Liver (tissue), 9 donors: ENCODE results near the gene NGB. TPM values are rescaled to one million over a fixed set of nuclear protein-coding genes. Genes with fewer than 3 reads are reported as not detected.

Source experiments
- DNase-seq: peaks from one replicate; pipeline ENCODE4 v3.0.0-alpha.2; 2017; ENCODE audit warnings: low spot score
- H3K27ac ChIP-seq, 2 donors: one replicate each; pipeline ENCODE4 v1.7.0; 2013; ENCODE audit warnings: inconsistent platforms in 2 of 2, low read length in 2 of 2, control low read depth in 1 of 2, low read depth in 1 of 2, mild to moderate bottlenecking in 1 of 2
- H3K27me3 ChIP-seq, 4 donors: one replicate each; pipeline versions ENCODE4 v1.6.1 to v1.7.0; 2013; ENCODE audit warnings: low read length in 3 of 4, inconsistent platforms in 1 of 4, mild to moderate bottlenecking in 1 of 4, moderate library complexity in 1 of 4; ENCODE audit not compliant: control insufficient read depth in 4 of 4, insufficient read depth in 4 of 4
- H3K36me3 ChIP-seq, 4 donors: one replicate each; pipeline versions ENCODE4 v1.6.1 to v1.7.0; 2013; ENCODE audit warnings: low read length in 3 of 4, mild to moderate bottlenecking in 3 of 4, low read depth in 1 of 4, moderate library complexity in 1 of 4; ENCODE audit not compliant: control insufficient read depth in 4 of 4, insufficient read depth in 3 of 4
- H3K4me1 ChIP-seq, 4 donors: one replicate each; pipeline versions ENCODE4 v1.6.1 to v1.7.0; 2013; ENCODE audit warnings: low read length in 3 of 4, mild to moderate bottlenecking in 3 of 4, moderate library complexity in 1 of 4; ENCODE audit not compliant: control insufficient read depth in 4 of 4, insufficient read depth in 4 of 4
- H3K4me3 ChIP-seq, 3 donors: one replicate each; pipeline versions ENCODE4 v1.6.1 to v1.7.0; 2013; ENCODE audit warnings: low read length in 3 of 3, control low read depth in 1 of 3, low read depth in 1 of 3, mild to moderate bottlenecking in 1 of 3
- H3K9ac ChIP-seq, 2 donors: one replicate each; pipeline ENCODE4 v1.7.0; 2013; ENCODE audit warnings: low read length in 2 of 2, mild to moderate bottlenecking in 2 of 2, moderate library complexity in 2 of 2, control low read depth in 1 of 2, low read depth in 1 of 2
- H3K9me3 ChIP-seq, 4 donors: one replicate each; pipeline versions ENCODE4 v1.6.1 to v1.7.0; 2013; ENCODE audit warnings: low read length in 3 of 4; ENCODE audit not compliant: control insufficient read depth in 4 of 4
- EGR1 ChIP-seq, 2 donors: IDR thresholded peaks; 2 replicates each; pipeline ENCODE4 v1.6.1; 2016 to 2018; ENCODE audit warnings: antibody characterized with exemption in 2 of 2, low read depth in 2 of 2
- FOXA1 ChIP-seq: IDR thresholded peaks from 2 replicates; pipeline ENCODE4 v1.6.1; 2016; ENCODE audit warnings: antibody characterized with exemption
- FOXA2 ChIP-seq: IDR thresholded peaks from 2 replicates; pipeline ENCODE4 v1.6.1; 2016; ENCODE audit warnings: antibody characterized with exemption
- GABPA ChIP-seq, 2 donors: IDR thresholded peaks in 1 of 2; conservative IDR thresholded peaks in 1 of 2; 2 replicates each; pipeline ENCODE4 v1.6.1; 2016; ENCODE audit warnings: antibody characterized with exemption in 2 of 2, mild to moderate bottlenecking in 1 of 2, moderate library complexity in 1 of 2
- HNF4A ChIP-seq, 2 donors: conservative IDR thresholded peaks; 2 replicates each; pipeline ENCODE4 v1.6.1; 2016; ENCODE audit warnings: antibody characterized with exemption in 2 of 2, mild to moderate bottlenecking in 2 of 2
- HNF4G ChIP-seq: IDR thresholded peaks from 2 replicates; pipeline ENCODE4 v1.6.1; 2016; ENCODE audit warnings: antibody characterized with exemption
- JUND ChIP-seq, 2 donors: IDR thresholded peaks; 2 replicates each; pipeline ENCODE4 v1.6.1; 2016; ENCODE audit warnings: antibody characterized with exemption in 2 of 2
- NR2F2 ChIP-seq: IDR thresholded peaks from 2 replicates; pipeline ENCODE4 v1.6.1; 2016; ENCODE audit warnings: antibody characterized with exemption
- RAD21 ChIP-seq, 2 donors: IDR thresholded peaks; 2 replicates each; pipeline ENCODE4 v1.6.1; 2016; ENCODE audit warnings: antibody characterized with exemption in 2 of 2, mild to moderate bottlenecking in 2 of 2
- RXRA ChIP-seq, 2 donors: IDR thresholded peaks; 2 replicates each; pipeline ENCODE4 v1.6.1; 2017 to 2018; ENCODE audit warnings: antibody characterized with exemption in 2 of 2, mild to moderate bottlenecking in 1 of 2
- SP1 ChIP-seq: IDR thresholded peaks from 2 replicates; pipeline ENCODE4 v1.6.1; 2018; ENCODE audit warnings: antibody characterized with exemption, mild to moderate bottlenecking
- TAF1 ChIP-seq: conservative IDR thresholded peaks from 2 replicates; pipeline ENCODE4 v1.6.1; 2016; ENCODE audit warnings: antibody characterized with exemption, mild to moderate bottlenecking
- YY1 ChIP-seq: IDR thresholded peaks from 2 replicates; pipeline ENCODE4 v1.6.1; 2016; ENCODE audit warnings: antibody characterized with exemption, mild to moderate bottlenecking
- WGBS: extraction: QIAGEN DNeasy Blood & Tissue Kit; methylation state at CpG from one replicate; pipeline ENCODE4 v1.1.7; 2013; 5-methylcytosine and 5-hydroxymethylcytosine counted together
- polyA plus RNA-seq, 2 donors: library from polyadenylated mRNA; stranded (reverse) in 1 of 2; unstranded in 1 of 2; fragments of 200-250 nt in 1 of 2; fragments of >200 nt in 1 of 2; fragmentation: Nextera tagmentation in 1 of 2; extraction: Ambion mirVana in 1 of 2; gene quantifications; one replicate each; pipeline versions ENCODE4 v1.2.1 to v1.2.3, GENCODE V29; 2013 to 2015
- total RNA-seq, 2 donors: library from RNA; depleted of rRNA; stranded (reverse); fragments of >200 nt; gene quantifications; one replicate each; pipeline ENCODE4 v1.2.3, GENCODE V29; 2014
- TF ChIP-seq, protein P1 (sequence below): fragments of 150-350 bp; IDR thresholded peaks from 2 replicates; pipeline ENCODE4 v1.5.1; 2017; ENCODE audit warnings: improper control_type of control experiment, low read depth, low read length; ENCODE audit not compliant: missing input control
- TF ChIP-seq, protein P2 (sequence below): IDR thresholded peaks from 2 replicates; pipeline ENCODE4 v1.6.1; 2016; ENCODE audit warnings: antibody characterized with exemption
- TF ChIP-seq, protein P3 (sequence below): IDR thresholded peaks from 2 replicates; pipeline ENCODE4 v1.6.1; 2016; ENCODE audit warnings: antibody characterized with exemption, mild to moderate bottlenecking
- TF ChIP-seq, protein P4 (sequence below): IDR thresholded peaks from 2 replicates; pipeline ENCODE4 v1.6.1; 2016; ENCODE audit warnings: antibody characterized with exemption
- TF ChIP-seq, protein P5 (sequence below): IDR thresholded peaks from 2 replicates; pipeline ENCODE4 v1.6.1; 2016; ENCODE audit warnings: antibody characterized with exemption
- donor health status: healthy.
- donor health status: healthy.
- donor health status: healthy.
- donor health status: healthy.
- donor health status: healthy.

NGB gene
- total and polyA plus RNA-seq, 4 donors: not detected

DNA sequence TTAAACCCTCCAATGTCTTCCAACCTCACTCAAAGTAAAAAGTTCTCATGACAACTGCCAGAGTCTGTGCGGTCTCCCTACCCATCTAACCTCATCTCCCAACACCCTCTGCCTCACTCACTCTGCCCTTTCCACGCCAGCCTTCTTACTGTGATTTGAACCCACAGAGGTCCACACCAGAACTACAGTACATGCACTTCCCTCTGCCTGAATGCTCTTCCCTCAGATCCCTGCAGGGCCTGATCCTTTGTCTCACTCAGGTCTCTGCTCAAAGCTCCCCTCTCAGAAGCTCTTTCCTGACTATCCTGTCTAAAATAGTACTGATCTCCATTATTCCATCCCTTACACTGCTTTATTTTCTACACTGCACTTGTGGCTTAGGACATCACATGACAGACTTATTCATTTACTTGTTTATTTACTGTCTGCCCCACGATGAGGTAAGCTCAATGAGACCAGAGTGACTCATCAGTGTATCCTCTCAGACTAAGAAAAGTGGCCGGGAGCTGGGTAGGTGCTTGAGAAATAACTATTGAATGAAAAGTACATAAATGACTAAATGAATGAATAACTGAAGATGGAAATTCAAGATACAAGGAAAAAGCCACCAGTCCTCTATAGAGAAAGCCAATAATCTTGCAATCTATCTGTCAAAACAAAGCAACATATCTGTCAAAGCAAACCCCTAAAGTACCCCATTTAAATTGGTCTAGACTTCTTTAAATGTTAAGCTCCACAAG, 32.6 kb upstream of the NGB start:
- no peak overlapping the region for H3K9ac ChIP-seq
- TF ChIP-seq HNF4G: no peak
- TF ChIP-seq EGR1 (IDR thresholded peaks at IDR 0.05; ENCODE audit: low read depth in 2 of 2): no peak
- peak; percentile 21 for TF ChIP-seq YY1
- TF ChIP-seq, protein P1, sequence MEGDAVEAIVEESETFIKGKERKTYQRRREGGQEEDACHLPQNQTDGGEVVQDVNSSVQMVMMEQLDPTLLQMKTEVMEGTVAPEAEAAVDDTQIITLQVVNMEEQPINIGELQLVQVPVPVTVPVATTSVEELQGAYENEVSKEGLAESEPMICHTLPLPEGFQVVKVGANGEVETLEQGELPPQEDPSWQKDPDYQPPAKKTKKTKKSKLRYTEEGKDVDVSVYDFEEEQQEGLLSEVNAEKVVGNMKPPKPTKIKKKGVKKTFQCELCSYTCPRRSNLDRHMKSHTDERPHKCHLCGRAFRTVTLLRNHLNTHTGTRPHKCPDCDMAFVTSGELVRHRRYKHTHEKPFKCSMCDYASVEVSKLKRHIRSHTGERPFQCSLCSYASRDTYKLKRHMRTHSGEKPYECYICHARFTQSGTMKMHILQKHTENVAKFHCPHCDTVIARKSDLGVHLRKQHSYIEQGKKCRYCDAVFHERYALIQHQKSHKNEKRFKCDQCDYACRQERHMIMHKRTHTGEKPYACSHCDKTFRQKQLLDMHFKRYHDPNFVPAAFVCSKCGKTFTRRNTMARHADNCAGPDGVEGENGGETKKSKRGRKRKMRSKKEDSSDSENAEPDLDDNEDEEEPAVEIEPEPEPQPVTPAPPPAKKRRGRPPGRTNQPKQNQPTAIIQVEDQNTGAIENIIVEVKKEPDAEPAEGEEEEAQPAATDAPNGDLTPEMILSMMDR: no peak
- TF ChIP-seq HNF4A (conservative IDR thresholded peaks at IDR 0.05): peak; percentile 13 to 42
- TF ChIP-seq, protein P2, sequence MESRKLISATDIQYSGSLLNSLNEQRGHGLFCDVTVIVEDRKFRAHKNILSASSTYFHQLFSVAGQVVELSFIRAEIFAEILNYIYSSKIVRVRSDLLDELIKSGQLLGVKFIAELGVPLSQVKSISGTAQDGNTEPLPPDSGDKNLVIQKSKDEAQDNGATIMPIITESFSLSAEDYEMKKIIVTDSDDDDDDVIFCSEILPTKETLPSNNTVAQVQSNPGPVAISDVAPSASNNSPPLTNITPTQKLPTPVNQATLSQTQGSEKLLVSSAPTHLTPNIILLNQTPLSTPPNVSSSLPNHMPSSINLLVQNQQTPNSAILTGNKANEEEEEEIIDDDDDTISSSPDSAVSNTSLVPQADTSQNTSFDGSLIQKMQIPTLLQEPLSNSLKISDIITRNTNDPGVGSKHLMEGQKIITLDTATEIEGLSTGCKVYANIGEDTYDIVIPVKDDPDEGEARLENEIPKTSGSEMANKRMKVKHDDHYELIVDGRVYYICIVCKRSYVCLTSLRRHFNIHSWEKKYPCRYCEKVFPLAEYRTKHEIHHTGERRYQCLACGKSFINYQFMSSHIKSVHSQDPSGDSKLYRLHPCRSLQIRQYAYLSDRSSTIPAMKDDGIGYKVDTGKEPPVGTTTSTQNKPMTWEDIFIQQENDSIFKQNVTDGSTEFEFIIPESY: no peak
- TF ChIP-seq RAD21 (IDR thresholded peaks at IDR 0.05): no peak
- TF ChIP-seq, protein P3, sequence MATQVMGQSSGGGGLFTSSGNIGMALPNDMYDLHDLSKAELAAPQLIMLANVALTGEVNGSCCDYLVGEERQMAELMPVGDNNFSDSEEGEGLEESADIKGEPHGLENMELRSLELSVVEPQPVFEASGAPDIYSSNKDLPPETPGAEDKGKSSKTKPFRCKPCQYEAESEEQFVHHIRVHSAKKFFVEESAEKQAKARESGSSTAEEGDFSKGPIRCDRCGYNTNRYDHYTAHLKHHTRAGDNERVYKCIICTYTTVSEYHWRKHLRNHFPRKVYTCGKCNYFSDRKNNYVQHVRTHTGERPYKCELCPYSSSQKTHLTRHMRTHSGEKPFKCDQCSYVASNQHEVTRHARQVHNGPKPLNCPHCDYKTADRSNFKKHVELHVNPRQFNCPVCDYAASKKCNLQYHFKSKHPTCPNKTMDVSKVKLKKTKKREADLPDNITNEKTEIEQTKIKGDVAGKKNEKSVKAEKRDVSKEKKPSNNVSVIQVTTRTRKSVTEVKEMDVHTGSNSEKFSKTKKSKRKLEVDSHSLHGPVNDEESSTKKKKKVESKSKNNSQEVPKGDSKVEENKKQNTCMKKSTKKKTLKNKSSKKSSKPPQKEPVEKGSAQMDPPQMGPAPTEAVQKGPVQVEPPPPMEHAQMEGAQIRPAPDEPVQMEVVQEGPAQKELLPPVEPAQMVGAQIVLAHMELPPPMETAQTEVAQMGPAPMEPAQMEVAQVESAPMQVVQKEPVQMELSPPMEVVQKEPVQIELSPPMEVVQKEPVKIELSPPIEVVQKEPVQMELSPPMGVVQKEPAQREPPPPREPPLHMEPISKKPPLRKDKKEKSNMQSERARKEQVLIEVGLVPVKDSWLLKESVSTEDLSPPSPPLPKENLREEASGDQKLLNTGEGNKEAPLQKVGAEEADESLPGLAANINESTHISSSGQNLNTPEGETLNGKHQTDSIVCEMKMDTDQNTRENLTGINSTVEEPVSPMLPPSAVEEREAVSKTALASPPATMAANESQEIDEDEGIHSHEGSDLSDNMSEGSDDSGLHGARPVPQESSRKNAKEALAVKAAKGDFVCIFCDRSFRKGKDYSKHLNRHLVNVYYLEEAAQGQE: peak; percentile 25
- no peak for TF ChIP-seq RXRA (IDR thresholded peaks at IDR 0.05)
- TF ChIP-seq NR2F2: no peak
- peak; percentile 89 for TF ChIP-seq FOXA2
- TF ChIP-seq FOXA1: peak; percentile 92
- TF ChIP-seq TAF1: no peak
- TF ChIP-seq SP1: no peak
- peak; percentile 96 to 99 for TF ChIP-seq JUND (IDR thresholded peaks at IDR 0.05)
- TF ChIP-seq, protein P4, sequence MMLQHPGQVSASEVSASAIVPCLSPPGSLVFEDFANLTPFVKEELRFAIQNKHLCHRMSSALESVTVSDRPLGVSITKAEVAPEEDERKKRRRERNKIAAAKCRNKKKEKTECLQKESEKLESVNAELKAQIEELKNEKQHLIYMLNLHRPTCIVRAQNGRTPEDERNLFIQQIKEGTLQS: peak; percentile 83
- no peak for TF ChIP-seq GABPA (IDR thresholded peaks at IDR 0.05 in 1 of 2, conservative IDR thresholded peaks at IDR 0.05 in 1 of 2)
- TF ChIP-seq, protein P5, sequence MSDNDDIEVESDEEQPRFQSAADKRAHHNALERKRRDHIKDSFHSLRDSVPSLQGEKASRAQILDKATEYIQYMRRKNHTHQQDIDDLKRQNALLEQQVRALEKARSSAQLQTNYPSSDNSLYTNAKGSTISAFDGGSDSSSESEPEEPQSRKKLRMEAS: no peak
- peaks cover 0 to 6% (median 0%) of the 10 kb centered on the region in 4 donors for H3K4me1 ChIP-seq
- H3K36me3 ChIP-seq: peaks cover 0 to 8% (median 0%) of the 10 kb centered on the region in 4 donors
- DNase-seq: no peak
- no peak overlapping the region for H3K4me3 ChIP-seq
- no peaks in the 10 kb centered on the region for H3K9me3 ChIP-seq
- H3K27ac ChIP-seq: no peak overlapping the region
- H3K27me3 ChIP-seq: no peaks in the 10 kb centered on the region
- 50% methylated on average over 4 of the region's 4 CpGs for WGBS
